Inferior parietal cortex (tissue), 1 donor: ENCODE measurements around the gene SGCD.

ENCODE experiments used
- DNase-seq: peaks from one replicate; pipeline ENCODE4 v3.0.0-alpha.2; 2016; ENCODE audit errors: extremely low spot score

Gene SGCD

DNA sequence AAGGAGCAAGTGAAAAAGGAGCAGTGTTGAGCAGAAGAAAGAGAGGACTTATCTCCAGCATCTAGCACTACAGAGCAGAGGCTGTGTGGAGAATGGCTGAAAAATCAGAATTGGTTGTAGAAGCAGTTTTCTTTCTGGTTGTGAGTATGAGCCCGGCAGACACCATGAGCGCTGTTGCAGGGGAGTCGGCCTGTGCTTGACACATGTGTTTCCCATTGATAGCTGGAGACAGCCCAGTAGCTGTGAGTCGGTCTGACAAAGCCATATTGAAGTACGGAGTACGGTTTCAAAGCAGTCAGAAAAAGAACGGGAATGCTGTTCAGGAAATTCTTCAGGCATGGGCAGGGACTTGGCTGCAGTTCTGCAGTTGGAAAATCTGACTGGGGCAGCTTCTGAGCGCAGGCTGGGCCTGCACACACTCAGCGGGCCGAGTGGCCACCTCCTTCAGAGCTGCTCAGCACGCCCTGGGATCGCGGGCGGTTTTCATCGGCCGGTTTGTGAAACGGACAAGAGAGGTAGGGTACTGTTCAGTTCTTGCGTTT lies at the start of gene SGCD:
Gene SGCD, plus strand, starts transcription at position 447 of the 542 bp plus-strand sequence.
- DNase-seq: peak; percentile 62

GRCh38 chr5:156277290-156277689 lies 49.7 kb upstream of the SGCD start:
- no peak for DNase-seq

DNA sequence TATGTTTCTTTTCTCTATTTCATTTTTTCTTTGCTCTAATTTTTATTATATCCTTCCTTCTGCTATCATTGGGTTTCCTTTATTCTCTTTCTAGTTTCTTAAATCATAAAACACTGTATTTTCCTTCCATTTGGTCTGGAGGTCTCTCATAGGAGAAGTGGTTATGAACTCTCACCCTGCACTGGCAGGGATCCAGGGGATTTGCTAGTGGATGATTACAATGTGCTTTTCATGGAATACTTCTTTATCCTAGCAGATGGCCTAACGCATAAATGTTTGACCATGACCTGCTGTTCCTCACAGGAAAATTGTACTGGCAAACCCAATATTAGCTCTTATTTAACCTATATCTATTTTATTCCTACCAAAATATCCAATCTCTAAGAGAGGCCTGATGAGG lies 31.5 kb upstream of the SGCD start:
- no peak for DNase-seq

- no peak for DNase-seq
Observed at GRCh38 chr5:156310115-156310514, 16.8 kb upstream of the SGCD start.

- DNase-seq: no peak
Observed at GRCh38 chr5:156312897-156313694, 13.9 kb upstream of the SGCD start.

GRCh38 chr5:156314416-156314815 lies 12.5 kb upstream of the SGCD start:
- DNase-seq: no peak

DNA sequence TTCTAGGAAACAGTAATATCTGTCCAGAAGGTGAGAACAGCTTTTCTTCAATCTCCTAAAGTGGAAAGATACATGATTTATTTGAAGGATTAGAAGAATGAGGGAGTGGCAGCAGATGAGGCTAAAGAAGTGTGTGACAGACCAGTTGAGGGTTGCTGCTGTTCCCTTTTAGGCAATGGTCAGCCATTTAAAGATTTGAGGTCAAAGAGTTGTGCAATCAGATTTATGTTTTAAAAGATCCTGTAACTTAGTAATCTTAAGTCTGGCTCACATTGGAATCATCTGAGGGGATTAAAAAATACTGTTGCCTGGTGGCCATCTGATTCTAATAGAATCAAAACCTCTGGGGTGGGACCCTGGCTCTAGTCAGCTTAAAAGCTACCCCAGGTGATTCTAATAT lies 4.3 kb upstream of the SGCD start:
- no peak for DNase-seq

DNA sequence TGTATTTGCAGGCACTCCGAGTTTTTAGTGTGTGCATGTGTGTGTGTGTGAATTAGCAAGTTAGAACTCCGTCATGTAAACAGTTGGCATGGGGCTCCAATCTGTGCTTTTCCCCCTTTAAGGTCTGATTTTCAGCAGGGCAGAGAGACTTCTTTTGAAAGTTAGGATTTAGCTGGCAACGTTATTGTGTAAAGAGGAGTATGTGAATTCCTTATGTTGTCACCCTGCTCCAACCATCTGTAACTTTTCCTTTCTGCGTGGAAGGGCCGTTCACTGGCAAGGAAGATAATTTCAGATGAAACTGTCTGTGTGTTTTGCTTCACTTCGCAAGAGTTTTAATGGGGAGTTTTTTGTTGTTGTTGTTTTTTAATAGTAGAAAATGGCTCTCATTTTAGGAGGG lies 332 bp downstream of the SGCD start:
- DNase-seq: peak; percentile 57

DNA sequence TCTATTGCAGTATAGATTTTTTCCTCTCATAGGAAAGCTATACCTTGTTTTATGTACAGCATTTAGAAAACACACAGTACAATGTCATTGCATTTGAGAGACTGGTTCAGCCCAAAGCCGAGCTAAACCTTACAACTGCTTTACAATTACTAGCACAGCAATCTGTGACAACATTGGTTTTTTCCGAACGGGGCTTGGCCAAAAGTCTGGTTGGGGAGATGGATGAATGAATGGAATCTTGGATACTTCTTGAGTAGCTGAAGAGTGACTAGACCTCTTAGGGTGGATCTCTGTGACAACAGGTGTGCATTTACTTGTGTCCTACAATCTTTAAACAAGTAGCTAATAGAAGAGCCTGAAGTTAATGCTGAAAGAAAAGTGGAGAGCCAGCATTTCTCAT lies 1.2 kb downstream of the SGCD start:
- DNase-seq: peak; percentile 25

DNA sequence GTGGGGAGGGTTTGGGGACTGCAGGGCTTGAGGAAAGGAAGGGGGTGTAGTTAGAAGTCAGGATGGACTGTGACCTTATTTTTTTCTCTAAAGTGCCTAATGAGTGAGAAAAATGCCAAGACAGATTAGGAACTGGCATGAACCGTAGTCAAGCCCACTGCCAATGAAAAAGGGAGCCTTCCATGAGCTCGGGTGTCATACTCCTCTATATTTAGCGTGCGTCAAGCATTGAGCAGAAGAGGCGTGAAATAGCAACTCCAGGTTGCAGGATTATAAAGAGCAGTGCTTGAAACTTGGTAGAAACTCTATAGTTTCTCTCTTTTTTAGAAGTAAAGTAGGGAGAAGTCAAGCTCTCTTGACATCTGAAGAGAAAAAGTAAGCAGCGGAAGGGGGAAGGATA lies 1.8 kb downstream of the SGCD start:
- no peak for DNase-seq

DNA sequence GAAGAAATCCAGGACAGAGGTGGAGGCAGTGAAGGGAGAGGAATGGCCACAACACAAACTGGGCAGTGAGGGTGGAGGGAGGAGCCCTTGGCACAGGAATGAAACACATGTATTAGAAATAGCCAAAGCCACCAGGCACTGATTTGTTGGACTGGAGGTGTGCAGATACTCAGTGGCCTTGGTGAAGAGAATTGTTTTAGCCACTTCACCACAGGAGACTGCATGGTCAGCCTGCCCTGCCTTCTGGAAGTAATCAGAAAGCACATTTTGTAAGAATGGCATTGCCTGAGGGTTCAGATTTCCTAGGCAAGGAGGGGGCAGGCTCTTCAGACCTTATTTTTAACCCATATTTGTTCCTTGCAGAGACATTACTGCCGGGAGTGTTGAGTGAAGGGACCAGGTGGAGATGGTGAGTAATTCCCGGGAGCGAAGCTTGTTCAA lies 2.2 kb downstream of the SGCD start:
- no peak for DNase-seq

DNA sequence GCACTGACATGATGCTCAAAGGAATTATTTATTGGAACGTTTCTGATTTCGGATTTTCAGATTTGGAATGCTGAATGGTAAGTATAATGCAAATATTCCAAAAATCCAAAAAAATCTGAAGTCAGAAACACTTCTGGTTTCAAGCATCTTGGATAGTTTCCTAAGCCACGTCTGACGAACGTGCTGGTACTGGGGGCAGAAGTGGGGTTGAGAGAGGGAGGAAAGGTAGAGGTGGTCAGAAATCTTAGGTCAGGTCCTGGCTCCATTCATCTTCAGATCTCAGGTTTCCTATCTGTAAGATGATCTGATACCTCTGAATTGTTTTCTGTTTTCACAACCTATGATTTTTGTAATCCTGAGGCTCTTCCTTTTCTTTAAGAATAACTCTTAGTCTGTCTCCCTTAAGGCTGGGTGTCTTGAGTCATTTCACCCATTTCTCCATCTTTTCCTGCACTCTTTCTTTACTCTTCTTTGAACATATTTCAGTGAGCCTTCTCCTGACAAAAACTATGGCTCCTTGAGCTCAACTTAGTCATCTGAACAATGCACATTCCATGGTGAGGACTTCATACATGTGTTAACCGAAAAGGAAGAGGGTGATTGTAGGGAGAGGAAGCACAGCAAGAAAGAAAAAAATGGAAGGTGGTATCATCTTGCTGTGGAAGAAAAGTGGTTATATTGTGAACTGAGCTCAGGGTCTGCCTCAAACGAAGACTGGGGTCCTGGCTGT lies 3.3 kb downstream of the SGCD start:
- no peak for DNase-seq

DNA sequence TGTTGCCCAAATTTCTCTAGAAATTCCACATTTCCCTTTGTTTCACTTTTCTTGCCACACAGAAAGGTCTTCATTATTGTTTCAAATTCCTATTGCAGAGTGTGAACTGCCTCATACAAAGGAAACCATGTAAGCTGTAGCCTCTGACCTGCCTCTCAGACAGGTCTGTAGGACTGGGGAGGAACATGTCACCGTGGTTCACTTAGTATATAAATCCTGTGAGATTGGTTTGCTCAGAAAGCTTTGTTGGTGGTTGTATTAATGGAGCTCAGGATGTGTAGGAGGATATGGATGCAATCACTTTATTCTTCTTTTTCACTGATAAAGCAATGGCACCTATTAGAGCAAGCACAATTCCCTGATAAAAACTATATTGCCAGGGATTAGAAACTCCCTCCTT lies 4.2 kb downstream of the SGCD start:
- DNase-seq: no peak

GRCh38 chr5:156331845-156332244 lies 4.9 kb downstream of the SGCD start:
- no peak for DNase-seq

DNA sequence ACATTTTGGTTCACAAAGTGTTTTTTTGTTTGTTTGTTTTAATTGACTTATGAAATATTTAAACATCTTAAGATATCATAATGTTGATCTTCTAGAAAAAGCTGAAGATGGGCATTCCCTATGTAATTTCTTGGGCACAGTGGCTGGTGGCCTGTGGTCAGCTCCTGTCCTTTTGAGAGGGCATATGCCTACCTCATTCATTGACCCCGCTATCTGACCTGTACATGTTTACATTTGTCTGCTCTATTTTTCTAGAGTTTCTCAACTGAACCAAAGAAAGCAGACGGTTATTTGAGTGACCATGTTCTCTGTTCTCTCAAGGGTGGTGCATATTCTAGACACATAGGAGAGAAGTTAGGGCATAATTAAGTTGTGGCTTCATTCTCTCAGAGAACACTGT lies 5.3 kb downstream of the SGCD start:
- no peak for DNase-seq

GRCh38 chr5:156339139-156339841 lies 12.3 kb downstream of the SGCD start:
- no peak for DNase-seq

GRCh38 chr5:156340893-156341292 lies 13.9 kb downstream of the SGCD start:
- no peak for DNase-seq

GRCh38 chr5:156350256-156350655 lies 23.3 kb downstream of the SGCD start:
- DNase-seq: no peak

- no peak for DNase-seq
Observed at GRCh38 chr5:156351423-156351822, 24.5 kb downstream of the SGCD start.

- DNase-seq: no peak
Observed at GRCh38 chr5:156354571-156354970, 27.6 kb downstream of the SGCD start.

DNA sequence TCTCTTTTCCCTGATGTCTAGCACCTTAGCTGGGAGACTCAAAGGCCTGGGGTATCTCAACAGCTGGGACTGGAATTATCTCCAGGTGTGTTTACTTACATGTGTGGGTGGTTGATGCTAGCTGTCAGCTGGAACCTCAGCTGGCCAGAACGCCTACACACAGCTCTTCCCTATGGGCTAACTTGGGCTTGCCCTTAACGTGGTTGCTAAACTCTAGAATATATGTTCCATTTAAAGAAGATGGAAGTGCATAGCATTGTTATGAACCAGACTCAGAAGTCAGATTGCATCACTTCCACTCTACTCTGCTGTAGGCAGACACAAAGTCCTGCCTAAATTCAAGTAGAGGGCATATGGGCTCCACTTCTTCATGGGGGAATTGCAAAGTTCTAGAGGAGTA lies 29.3 kb downstream of the SGCD start:
- no peak for DNase-seq

- no peak for DNase-seq
Observed at GRCh38 chr5:156359476-156359875, 32.5 kb downstream of the SGCD start.
